HepG2 (cell line): ENCODE results near the gene PCBP1. TPM values are rescaled to one million over a fixed set of nuclear protein-coding genes. Genes with fewer than 3 reads are reported as not detected.

ENCODE experiments used
- ATF1 ChIP-seq: IDR thresholded peaks from 2 replicates; pipeline ENCODE4 v1.6.1; 2016; ENCODE audit warnings: mild to moderate bottlenecking, control low read depth
- ATF2 ChIP-seq: sonication (generic); formaldehyde crosslinking; IDR thresholded peaks from 2 replicates; pipeline ENCODE4 v1.4.0; 2020; ENCODE audit warnings: missing genetic modification reagents
- CBFB ChIP-seq: sonication (generic); formaldehyde crosslinking; IDR thresholded peaks from 2 replicates; pipeline ENCODE4 v1.4.0; 2020; ENCODE audit warnings: missing genetic modification reagents
- ELF4 ChIP-seq: sonication (generic); formaldehyde crosslinking; IDR thresholded peaks from 2 replicates; pipeline ENCODE4 v1.5.0; 2020; ENCODE audit warnings: missing genetic modification reagents, mild to moderate bottlenecking, moderate library complexity, borderline replicate concordance
- FOXJ3 ChIP-seq: sonication (generic); formaldehyde crosslinking; IDR thresholded peaks from 2 replicates; pipeline ENCODE4 v1.4.0; 2020; ENCODE audit warnings: missing genetic modification reagents, mild to moderate bottlenecking, borderline replicate concordance
- HCFC1 ChIP-seq: fragments of 150-350 bp; IDR thresholded peaks from 2 replicates; pipeline ENCODE4 v1.6.1; 2014; ENCODE audit warnings: low read depth, low read length
- IRF1 ChIP-seq: sonication (generic); formaldehyde crosslinking; IDR thresholded peaks from 2 replicates; pipeline ENCODE4 v1.4.0; 2020; ENCODE audit warnings: low read depth, mild to moderate bottlenecking, missing genetic modification reagents
- MED8 ChIP-seq: sonication (generic); formaldehyde crosslinking; IDR thresholded peaks from 2 replicates; pipeline ENCODE4 v1.8.1; 2023; ENCODE audit warnings: mild to moderate bottlenecking, missing genetic modification reagents; ENCODE audit not compliant: insufficient replicate concordance
- NCOA5 ChIP-seq: sonication (generic); formaldehyde crosslinking; IDR thresholded peaks from 2 replicates; pipeline ENCODE4 v1.4.0; 2020; ENCODE audit warnings: missing genetic modification reagents
- NFKB2 ChIP-seq: sonication (generic); formaldehyde crosslinking; IDR thresholded peaks from 2 replicates; pipeline ENCODE4 v1.4.0; 2020; ENCODE audit warnings: missing genetic modification reagents, borderline replicate concordance
- PHF21A ChIP-seq: sonication (generic); formaldehyde crosslinking; IDR thresholded peaks from 2 replicates; pipeline ENCODE4 v1.5.0; 2020; ENCODE audit warnings: mild to moderate bottlenecking, missing genetic modification reagents
- PTBP1 ChIP-seq: fragments of 200-400 bp; formaldehyde crosslinking; IDR thresholded peaks from 2 replicates; pipeline ENCODE4 v1.6.1; 2018; ENCODE audit warnings: low read length, low read depth; ENCODE audit not compliant: poor library complexity, severe bottlenecking
- SNRNP70 ChIP-seq: fragments of 200-400 bp; formaldehyde crosslinking; IDR thresholded peaks from 2 replicates; pipeline ENCODE4 v1.6.1; 2017; ENCODE audit warnings: mild to moderate bottlenecking, low read depth, low read length, moderate library complexity
- TP53 ChIP-seq: sonication (generic); formaldehyde crosslinking; conservative IDR thresholded peaks from 2 replicates; pipeline ENCODE4 v1.4.0; 2020; ENCODE audit warnings: missing genetic modification reagents
- ZNF180 ChIP-seq: sonication (generic); formaldehyde crosslinking; IDR thresholded peaks from 2 replicates; pipeline ENCODE4 v1.4.0; 2020; ENCODE audit warnings: low read depth, missing genetic modification reagents, borderline replicate concordance
- ZNF605 ChIP-seq: sonication (generic); formaldehyde crosslinking; IDR thresholded peaks from 2 replicates; pipeline ENCODE4 v1.8.0; 2022; ENCODE audit warnings: mild to moderate bottlenecking, missing genetic modification reagents
- ZNF672 ChIP-seq: sonication (generic); formaldehyde crosslinking; IDR thresholded peaks from 2 replicates; pipeline ENCODE4 v1.8.1; 2022; ENCODE audit warnings: missing genetic modification reagents
- ZSCAN20 ChIP-seq: sonication (generic); formaldehyde crosslinking; IDR thresholded peaks from 2 replicates; pipeline ENCODE4 v1.4.0; 2020; ENCODE audit warnings: missing genetic modification reagents, mild to moderate bottlenecking, borderline replicate concordance
- polyA plus RNA-seq, 8 experiments: library from polyadenylated mRNA; depleted of rRNA in 3 of 8; stranded (reverse) in 7 of 8; unstranded in 1 of 8; fragments of >200 nt; fragmentation: Illumina TruSeq in 4 of 8; extraction: Trizol in 4 of 8; gene quantifications; 2 replicates each; pipeline versions ENCODE4 v1.2.1 to v1.2.3, GENCODE V29; 2011 to 2016; ENCODE audit warnings: low read depth in 4 of 8, missing spikeins in 1 of 8, mixed read lengths in 1 of 8; ENCODE audit not compliant: insufficient read depth in 1 of 8
- total RNA-seq, 5 experiments: library from RNA; depleted of rRNA; stranded (reverse); fragments of >200 nt; fragmentation: Illumina TruSeq; extraction: Trizol; gene quantifications; 2 replicates each; pipeline ENCODE4 v1.2.3, GENCODE V29; 2016; ENCODE audit warnings: low read depth in 1 of 5
- TF ChIP-seq, protein P1 (sequence below): sonication (generic); formaldehyde crosslinking; IDR thresholded peaks from 2 replicates; pipeline ENCODE4 v1.4.0; 2020; ENCODE audit warnings: missing genetic modification reagents
- TF ChIP-seq, protein P2 (sequence below): sonication (generic); formaldehyde crosslinking; IDR thresholded peaks from 2 replicates; pipeline ENCODE4 v1.9.0; 2021; ENCODE audit warnings: missing genetic modification reagents, borderline replicate concordance
- TF ChIP-seq, protein P3 (sequence below): sonication (generic); formaldehyde crosslinking; IDR thresholded peaks from 2 replicates; pipeline ENCODE4 v1.5.0; 2020; ENCODE audit warnings: missing genetic modification reagents

The PCBP1 gene
- total and polyA plus RNA-seq, 2 of the 13 experiments (the other 11 are each of a cell fraction or from before 2014, with no cell fraction given): 32.0 to 137 TPM

- TF ChIP-seq, protein P1, sequence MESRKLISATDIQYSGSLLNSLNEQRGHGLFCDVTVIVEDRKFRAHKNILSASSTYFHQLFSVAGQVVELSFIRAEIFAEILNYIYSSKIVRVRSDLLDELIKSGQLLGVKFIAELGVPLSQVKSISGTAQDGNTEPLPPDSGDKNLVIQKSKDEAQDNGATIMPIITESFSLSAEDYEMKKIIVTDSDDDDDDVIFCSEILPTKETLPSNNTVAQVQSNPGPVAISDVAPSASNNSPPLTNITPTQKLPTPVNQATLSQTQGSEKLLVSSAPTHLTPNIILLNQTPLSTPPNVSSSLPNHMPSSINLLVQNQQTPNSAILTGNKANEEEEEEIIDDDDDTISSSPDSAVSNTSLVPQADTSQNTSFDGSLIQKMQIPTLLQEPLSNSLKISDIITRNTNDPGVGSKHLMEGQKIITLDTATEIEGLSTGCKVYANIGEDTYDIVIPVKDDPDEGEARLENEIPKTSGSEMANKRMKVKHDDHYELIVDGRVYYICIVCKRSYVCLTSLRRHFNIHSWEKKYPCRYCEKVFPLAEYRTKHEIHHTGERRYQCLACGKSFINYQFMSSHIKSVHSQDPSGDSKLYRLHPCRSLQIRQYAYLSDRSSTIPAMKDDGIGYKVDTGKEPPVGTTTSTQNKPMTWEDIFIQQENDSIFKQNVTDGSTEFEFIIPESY (CRISPR knock-in tag): 0 out of 2 replicates have a peak, but pooled peaks have one; percentile 6
- TF ChIP-seq PTBP1 (no peak), TP53 (CRISPR knock-in tag) (no peak), ATF2 (CRISPR knock-in tag) (peak; percentile 49; the same call in 1 of the 2 replicates), ELF4 (CRISPR knock-in tag) (peak; percentile 72), NCOA5 (CRISPR knock-in tag) (0 out of 2 replicates have a peak, but pooled peaks have one; percentile 66), PHF21A (CRISPR knock-in tag) (no peak), ZSCAN20 (CRISPR knock-in tag) (0 out of 2 replicates have a peak, but pooled peaks have one; percentile 41), ZNF672 (CRISPR knock-in tag) (no peak), NFKB2 (peak; percentile 78; the same call in 1 of the 2 replicates), FOXJ3 (0 out of 2 replicates have a peak, but pooled peaks have one; percentile 50), CBFB (CRISPR knock-in tag) (no peak), IRF1 (CRISPR knock-in tag) (no peak; the same call in 1 of the 2 replicates), ZNF180 (CRISPR knock-in tag) (peak; percentile 67; the same call in 1 of the 2 replicates), MED8 (CRISPR knock-in tag) (peak; percentile 91), SNRNP70 (no peak), ATF1 (no peak), ZNF605 (peak; percentile 82), HCFC1 (no peak)
- TF ChIP-seq, protein P2, sequence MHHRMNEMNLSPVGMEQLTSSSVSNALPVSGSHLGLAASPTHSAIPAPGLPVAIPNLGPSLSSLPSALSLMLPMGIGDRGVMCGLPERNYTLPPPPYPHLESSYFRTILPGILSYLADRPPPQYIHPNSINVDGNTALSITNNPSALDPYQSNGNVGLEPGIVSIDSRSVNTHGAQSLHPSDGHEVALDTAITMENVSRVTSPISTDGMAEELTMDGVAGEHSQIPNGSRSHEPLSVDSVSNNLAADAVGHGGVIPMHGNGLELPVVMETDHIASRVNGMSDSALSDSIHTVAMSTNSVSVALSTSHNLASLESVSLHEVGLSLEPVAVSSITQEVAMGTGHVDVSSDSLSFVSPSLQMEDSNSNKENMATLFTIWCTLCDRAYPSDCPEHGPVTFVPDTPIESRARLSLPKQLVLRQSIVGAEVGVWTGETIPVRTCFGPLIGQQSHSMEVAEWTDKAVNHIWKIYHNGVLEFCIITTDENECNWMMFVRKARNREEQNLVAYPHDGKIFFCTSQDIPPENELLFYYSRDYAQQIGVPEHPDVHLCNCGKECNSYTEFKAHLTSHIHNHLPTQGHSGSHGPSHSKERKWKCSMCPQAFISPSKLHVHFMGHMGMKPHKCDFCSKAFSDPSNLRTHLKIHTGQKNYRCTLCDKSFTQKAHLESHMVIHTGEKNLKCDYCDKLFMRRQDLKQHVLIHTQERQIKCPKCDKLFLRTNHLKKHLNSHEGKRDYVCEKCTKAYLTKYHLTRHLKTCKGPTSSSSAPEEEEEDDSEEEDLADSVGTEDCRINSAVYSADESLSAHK: 0 out of 2 replicates have a peak, but pooled peaks have one; percentile 8
- TF ChIP-seq, protein P3, sequence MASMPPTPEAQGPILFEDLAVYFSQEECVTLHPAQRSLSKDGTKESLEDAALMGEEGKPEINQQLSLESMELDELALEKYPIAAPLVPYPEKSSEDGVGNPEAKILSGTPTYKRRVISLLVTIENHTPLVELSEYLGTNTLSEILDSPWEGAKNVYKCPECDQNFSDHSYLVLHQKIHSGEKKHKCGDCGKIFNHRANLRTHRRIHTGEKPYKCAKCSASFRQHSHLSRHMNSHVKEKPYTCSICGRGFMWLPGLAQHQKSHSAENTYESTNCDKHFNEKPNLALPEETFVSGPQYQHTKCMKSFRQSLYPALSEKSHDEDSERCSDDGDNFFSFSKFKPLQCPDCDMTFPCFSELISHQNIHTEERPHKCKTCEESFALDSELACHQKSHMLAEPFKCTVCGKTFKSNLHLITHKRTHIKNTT (CRISPR knock-in tag): no peak
These were observed 673 bp downstream of the PCBP1 start (continued) for GRCh38 chr2:70087702-70088597.
